ENCODE data around the gene STK38L.

Gene STK38L

DNA sequence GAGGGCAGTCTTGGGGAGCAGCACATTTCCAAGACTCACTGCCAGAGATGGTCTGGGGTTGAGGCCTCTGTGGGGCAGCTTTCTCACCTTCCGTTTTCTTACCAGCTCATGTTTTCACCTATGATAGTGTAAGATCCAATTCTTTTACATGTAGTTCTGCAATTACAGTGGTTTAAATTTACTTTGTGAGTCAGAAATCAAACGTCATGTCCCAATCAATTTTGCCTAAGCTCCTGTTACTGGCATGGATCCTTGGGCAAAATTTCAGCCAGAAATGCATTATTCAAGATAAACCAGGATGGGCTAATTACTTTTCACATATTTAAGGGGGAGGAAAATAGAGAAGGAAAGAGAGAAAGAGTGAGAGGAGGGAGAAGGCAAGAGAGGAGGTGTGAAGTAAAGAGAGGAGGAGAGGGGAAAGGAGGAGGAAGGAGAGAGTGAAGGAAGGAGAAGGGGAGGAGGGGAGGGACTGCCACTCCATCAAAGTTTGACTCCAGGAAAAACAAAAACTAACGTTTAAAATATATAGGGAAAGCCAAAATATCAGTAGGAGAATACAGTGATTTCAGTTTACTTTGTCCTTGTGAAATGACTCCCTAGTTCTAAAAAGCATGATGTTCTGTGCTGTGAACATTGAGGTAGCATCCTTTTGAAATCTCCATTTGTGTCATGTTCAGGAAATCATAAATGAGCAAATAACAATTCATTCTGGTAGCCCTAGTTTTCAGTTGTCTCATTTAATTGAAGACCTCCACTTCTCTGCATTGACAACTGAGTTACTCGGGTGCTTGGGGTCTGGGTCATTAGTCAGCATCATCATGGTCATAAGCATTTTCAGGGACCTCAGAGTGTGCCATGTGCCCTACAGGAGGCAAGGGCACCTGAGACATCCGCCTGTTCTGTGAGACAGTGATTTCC is 91.5 kb downstream of the STK38L start:
- Histone ChIP-seq H3K27ac (peak overlapping the region in 9 of 21 experiments; percentile 15 to 66 (median 45)), H3K4me3 (no peak overlapping the region)

DNA sequence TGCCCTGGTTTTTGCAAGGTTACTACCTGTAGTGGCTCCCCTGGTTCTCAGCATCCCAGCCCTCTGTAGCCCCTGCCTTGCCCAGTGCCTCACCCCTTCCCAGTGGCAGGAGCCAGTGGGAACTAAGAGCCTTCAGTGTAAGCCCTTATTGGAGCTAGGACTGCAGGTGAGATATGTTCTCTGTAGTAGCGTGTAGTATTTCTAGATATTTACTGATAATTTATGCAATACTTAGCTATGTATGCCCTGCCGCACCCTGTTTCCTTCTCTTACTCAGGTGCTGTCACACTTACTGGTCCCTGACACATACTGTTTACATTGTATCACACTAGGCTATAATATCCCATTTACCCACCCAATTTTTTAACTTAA is 92.2 kb downstream of the STK38L start:
- Histone ChIP-seq H3K27ac (peak overlapping the region in 8 of 21 experiments; percentile 32 to 66 (median 50)), H3K4me3 (no peak overlapping the region)

DNA sequence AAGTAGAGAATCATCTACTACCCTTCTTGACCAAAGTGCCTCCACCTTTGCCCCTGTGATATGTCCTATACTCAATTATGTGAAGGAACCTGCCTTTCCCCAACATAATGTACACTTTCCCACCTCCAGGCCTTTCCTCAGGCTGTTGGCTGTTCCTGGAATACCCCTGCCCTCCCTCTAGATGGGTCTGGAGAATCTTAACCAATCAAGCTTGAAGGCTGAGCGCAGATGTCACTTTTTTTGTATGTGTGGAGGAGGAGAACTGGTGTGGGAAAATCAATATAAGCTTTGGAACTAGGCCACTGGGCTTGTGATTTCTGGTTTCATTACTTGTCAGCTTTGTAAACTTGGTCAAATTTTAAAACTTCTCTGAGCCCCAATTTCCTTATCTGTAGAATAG is 93.3 kb downstream of the STK38L start:
- Histone ChIP-seq H3K27ac (peak overlapping the region in 2 of 21 experiments; percentile 27 to 66), H3K4me3 (no peak overlapping the region)

DNA sequence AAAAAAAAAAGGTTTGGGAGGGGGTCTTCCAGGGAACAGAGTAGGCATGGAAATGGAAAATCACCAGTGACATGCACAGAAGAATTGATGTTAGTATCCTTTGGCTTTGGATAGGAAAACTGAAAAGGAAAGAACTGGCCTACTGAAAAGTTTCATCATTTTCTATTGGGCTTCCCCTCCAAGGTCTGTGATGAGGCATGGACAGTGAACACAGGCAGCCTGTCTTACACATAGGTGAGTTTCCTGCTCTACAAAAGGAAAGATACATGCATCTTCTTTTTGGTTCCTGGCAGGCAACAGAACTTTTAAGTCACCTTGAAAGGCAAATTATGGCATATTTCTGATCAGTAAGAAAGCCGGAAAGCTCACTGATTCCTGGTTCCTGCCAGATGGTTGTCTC is 94.4 kb downstream of the STK38L start:
- H3K4me3 ChIP-seq: no peak overlapping the region
- no peak overlapping the region for H3K27ac ChIP-seq

DNA sequence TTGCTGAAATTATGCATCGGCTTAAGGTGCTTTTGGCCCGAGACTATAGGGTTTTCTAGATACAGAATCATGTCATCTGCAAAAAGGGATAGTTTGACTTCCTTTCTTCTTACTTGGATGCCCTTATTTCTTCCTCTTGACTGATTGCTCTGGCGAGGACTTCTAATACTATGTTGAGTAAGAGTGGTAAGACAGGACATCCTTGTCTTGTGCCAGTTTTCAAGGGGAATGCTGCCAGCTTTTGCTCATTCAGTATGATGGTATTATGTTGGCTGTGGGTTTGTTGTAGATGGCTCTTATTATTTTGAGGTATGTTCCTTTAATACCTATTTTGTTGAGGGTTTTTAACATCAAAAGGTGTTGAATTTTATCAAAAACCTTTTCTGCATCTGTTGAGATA is 96.9 kb downstream of the STK38L start:
- Histone ChIP-seq H3K4me3 (no peak overlapping the region), H3K27ac (no peak overlapping the region)

DNA sequence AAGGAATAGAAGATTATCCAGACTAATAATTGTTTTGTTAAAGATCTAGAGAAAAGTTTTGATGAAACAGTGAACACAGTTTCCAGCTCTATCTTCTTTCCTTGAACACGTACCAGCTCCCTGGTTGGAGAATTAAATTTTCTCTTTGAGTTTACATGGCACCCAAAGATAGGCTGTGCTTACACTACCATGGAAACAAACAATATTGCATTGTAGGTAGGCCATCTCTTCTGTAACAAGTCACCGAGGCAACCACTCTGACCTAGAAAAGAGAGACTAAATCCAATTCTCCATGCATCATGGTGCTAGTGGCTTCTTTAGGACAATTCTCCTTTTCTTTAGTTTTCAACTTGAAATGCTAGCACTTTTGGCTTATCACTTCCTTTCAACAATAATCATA is 98.5 kb downstream of the STK38L start:
- no peak overlapping the region for H3K4me3 ChIP-seq
- H3K27ac ChIP-seq: peak overlapping the region in 4 of 21 experiments; percentile 1 to 49 (median 45)

DNA sequence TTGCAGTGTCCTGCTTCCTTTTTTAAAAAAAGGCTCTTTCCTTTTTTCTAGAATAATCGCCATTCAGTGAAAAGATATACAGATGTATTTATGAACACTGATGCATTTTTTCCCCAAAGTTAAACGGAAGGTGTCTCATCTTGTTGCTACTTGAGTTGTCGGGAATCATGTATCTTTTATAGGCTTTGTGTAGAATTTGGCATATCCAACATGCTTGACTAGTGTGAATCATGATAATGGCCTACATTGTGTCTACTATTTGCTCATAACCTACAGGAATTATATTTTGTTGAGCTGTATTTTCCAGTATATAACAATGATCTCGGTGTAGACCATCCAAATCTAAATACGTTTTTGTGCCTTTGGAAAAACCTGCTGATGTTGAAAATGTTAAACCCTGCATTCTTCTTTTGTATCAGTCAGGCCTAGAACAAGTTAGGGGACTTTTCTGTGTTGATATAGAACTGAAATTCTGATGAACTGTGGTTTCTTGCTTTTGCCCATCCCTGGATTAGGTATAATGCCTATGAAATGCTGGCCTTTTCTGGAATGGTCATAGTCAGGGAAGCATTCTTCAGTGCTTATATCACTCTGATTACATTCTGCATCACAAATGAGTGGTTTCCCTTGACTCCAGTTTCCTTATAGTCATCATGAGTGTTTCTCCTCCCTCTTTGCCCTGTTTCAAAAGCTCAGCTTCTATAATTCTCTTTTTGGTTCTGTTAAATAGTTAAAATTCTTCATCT is 99.3 kb downstream of the STK38L start:
- Histone ChIP-seq H3K27ac (peak overlapping the region in 9 of 21 experiments; percentile 1 to 65 (median 43)), H3K4me3 (no peak overlapping the region)

DNA sequence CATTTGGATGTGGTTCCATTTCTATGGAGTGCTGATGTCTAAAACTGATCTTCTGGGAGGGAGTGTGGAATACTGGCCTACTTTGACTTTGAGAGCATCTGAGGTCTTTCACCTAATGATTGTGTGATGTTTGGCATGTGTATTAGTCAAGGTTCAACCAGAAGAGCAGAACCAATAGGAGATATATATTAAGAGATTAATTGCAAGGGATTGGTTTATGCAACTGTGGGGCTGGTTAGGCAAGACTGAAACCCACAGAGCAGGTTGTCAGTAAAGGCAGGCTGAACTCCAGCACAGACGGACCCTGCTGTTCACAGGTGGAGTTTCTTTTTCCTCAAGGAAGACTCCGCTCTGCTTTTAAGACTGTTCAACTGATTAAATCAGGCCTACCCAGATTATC is 100.2 kb downstream of the STK38L start:
- Histone ChIP-seq H3K27ac (peak overlapping the region in 11 of 21 experiments; percentile 1 to 65 (median 24)), H3K4me3 (no peak overlapping the region)

DNA sequence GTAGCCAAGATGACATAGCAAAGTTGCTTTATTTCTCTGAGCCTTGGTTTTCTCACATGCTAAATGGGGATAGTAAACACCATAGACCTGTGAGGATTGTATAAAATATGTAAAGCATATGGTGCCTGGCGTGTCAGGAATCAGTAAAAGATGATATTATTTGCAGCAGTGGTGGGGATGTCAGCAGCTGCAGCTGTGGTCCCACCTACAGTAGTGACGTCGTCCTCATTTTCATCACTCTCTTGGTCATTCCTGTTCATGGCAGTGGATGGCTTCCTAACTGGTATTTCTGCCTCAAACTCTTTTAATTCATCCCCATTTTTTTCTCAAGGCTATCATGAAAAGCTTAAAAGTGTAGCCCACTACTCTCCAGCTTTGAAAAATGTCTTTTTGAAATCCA is 100.7 kb downstream of the STK38L start:
- peak overlapping the region in 7 of 21 experiments; percentile 1 to 35 (median 14) for H3K27ac ChIP-seq
- H3K4me3 ChIP-seq: no peak overlapping the region

DNA sequence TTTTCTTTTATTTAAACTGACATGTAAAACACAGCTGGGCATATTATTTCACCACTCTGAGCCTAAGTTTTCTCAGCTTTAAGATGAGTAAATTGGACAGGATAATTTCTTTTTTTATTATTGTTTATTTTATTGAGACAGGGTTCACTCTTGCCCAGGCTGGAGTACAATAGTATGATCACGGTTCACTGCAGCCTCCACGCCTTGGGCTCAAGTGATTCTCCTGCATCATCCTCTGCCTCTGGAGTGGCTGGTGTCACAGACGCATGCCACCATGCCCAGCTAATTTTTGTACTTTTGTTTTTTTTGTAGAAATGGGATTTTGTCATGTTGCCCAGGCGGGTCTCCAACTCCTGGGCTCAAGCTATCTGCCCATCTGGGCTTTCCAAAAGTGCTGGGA is 101.3 kb downstream of the STK38L start:
- Histone ChIP-seq H3K27ac (peak overlapping the region in 3 of 21 experiments; percentile 1 to 25 (median 24)), H3K4me3 (no peak overlapping the region)

DNA sequence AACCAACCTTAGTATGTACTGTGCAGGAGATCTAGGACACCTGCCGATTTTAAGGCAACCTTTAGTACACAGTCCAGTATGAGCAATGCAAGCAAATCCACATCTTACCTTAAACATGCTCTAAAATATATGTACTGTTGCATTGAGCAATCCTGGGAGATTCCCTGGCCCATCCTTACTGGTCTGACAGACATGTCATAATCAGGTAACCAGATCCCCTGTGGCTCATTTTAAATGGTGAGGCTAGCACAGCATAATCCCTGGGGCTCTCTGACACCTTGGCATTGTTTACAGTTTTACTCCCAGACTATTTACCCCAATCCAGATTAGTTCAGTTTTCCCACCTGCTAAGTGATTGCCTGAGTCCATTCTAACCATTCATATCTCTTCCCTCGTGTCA is 103.7 kb downstream of the STK38L start:
- Histone ChIP-seq H3K4me3 (no peak overlapping the region), H3K27ac (no peak overlapping the region)

DNA sequence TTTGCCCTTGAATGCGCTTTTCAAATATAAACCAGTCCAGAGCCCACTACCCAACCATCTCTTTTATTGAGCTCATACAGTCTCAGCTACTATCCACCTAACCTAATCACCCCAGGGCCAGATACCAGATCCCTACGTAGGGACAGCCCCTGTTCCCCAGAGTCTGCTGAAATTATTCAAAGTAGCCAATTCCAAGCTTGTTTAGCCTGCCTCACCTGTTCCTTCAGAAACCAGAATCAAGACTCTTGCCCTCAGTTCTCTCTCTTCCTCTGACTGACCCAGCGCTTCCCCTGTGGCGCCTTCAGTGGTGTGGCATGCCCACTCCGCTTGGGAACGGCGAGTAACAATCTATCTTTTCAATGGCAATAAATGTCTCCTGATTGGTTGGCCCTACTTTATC is 107.4 kb downstream of the STK38L start:
- no peak overlapping the region for H3K4me3 ChIP-seq
- no peak overlapping the region for H3K27ac ChIP-seq

DNA sequence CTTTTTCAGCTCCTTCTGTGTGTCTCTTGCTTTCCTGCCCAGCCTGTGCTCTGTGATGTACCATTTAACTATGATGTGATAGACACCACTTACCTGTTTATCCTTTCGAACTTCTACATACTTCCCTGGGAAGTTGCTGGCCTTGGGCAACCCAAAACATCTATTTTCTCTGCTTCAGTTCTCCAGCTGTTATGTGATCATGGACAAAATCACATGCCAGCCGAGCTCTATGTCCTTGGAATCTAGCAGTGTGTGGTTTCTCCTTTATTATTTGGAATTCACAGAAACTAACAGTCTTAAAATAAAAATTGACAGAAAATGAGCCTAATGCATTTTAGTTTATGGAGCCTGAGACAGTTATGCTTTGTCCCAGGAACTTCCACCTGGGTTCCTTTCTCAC is 111.4 kb downstream of the STK38L start:
- Histone ChIP-seq H3K4me3 (no peak overlapping the region), H3K27ac (no peak overlapping the region)

DNA sequence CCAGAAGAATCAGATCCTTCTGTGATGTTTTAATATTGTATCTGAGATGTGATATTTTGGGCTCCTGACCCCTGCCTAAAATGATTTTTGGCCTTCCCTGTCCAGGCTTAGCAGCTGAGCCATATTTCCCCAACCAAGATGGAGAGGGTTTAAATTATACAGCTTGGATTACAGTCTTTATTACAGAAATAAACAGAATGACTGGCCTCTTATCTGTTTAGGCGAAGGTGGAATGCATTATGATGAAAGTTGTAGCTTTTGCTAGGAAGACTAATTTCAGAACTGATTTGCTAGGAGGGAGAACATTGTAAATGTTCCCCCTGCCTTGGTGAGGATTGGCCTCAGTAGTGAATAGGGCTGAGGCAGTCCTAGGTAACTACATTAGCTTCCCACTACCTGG is 111.9 kb downstream of the STK38L start:
- H3K4me3 ChIP-seq: no peak overlapping the region
- H3K27ac ChIP-seq: no peak overlapping the region

DNA sequence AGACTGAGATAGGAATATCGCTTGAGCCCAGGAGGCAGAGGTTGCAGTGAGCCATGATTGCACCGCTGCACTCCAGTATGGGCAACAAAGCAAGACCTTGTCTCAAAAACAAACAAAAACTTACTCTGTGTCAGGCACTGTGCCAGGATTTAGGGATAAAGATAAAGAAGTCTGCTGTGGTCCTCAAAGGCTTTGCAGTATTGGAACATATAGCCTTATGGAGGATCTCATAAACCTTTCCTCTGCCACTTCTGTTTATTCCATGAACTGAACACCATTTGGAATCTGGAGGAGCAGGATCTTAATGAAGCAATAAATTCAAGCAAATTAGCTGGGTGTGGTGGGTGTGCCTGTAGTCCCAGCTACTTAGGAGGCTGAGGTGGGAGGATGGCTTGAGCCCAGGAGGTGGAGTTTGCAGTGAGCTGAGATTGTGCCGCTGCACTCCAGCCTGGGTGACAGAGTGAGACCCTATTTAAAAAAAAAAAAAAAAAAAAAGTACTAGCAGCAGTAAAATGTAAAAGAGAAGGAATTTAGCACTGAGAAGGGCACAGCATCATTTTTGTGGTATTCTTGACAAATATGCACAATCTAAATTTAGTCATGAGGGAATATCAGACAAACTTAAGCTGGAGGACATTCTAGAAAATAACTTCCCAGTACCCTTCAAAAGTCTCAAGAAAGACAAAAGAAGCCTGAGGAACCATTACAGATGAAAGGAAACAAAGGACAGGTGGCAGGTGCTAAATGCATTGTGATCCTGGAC is 115.7 kb downstream of the STK38L start:
- Histone ChIP-seq H3K27ac (peak overlapping the region in 2 of 21 experiments; percentile 16 to 39), H3K4me3 (no peak overlapping the region)

DNA sequence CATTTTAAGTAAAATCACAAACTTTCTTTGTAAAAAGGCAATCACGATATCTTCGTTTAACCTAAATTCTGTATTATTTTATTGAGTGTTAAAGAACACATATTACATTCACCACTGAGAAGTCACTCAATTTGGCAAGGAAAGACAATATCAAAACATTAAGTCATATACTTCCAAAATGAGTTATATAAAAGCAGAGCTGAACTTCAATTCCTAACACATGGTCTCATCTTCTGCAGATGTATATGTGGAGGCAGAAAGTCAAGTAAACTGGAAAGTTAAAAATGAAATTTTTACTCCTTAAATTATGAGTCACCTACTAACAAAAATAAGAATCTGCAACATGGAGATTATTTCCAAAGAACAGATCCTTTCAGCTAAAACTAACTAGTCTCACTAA is 117.3 kb downstream of the STK38L start:
- H3K27ac ChIP-seq: no peak overlapping the region
- no peak overlapping the region for H3K4me3 ChIP-seq

DNA sequence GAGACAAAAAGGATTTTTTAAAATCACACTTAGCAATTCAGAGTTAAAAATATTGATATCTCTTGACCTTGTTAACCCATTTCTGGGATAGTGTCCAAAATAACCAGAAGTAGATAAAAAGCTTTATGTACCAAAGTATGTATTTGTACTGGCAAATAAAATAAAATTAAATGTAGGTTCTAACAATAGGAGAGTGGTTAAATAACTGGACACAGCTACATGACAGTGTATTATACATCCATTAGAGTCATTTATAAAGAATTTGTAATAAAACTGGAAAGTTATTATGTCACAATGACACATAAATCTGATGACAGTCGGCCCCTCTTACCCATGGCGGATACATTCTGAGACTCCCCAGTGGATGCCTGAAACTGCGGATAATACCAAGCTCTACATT is 122.5 kb downstream of the STK38L start:
- no peak overlapping the region for H3K27ac ChIP-seq
- H3K4me3 ChIP-seq: no peak overlapping the region

DNA sequence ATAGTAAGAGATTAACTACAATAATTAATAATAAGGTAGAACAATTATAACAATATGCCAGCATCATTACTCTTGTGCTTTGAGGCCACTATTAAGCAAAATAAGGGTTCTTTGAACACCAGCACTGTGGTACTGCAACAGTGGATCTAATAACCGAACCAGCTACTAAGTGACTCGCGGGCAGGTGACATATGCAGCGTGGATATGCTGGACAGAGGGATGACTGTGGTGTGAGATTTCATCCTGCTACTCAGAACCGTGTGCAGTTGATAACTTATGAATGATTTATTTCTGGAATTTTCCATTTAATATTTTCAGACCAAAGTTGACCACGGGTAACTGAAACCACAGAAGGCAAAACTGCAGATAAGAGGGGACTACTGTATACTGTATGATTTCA is 123.0 kb downstream of the STK38L start:
- Histone ChIP-seq H3K27ac (no peak overlapping the region), H3K4me3 (no peak overlapping the region)
